Testis (tissue), 3 donors: ENCODE measurements around the gene DNAJC18. TPM values are rescaled to one million over a fixed set of nuclear protein-coding genes. Genes with fewer than 3 reads are reported as not detected.

Experiments used
- DNase-seq: peaks from one replicate; pipeline ENCODE4 v3.0.0-alpha.2; 2019
- H3K27ac ChIP-seq, 2 donors: fragments of 200-600 bp; sonication (generic); one replicate each; pipeline ENCODE4 v1.5.1; 2019
- H3K27me3 ChIP-seq: fragments of 200-600 bp; sonication (generic); one replicate; pipeline ENCODE4 v1.5.1; 2019
- H3K36me3 ChIP-seq: fragments of 200-600 bp; sonication (generic); one replicate; pipeline ENCODE4 v1.5.1; 2017; ENCODE audit warnings: low read depth; ENCODE audit errors: missing control alignments
- H3K4me1 ChIP-seq: fragments of 200-600 bp; sonication (generic); one replicate; pipeline ENCODE4 v1.5.1; 2019
- H3K4me3 ChIP-seq, 2 donors: fragments of 200-600 bp; sonication (generic); one replicate each; pipeline ENCODE4 v1.5.1; 2017 to 2019
- H3K9me3 ChIP-seq: fragments of 200-600 bp; sonication (generic); one replicate; pipeline ENCODE4 v1.5.1; 2017
- POLR2A ChIP-seq: fragments of 450-650 bp; IDR thresholded peaks from one replicate; pipeline ENCODE4 v1.6.1; 2017; ENCODE audit warnings: antibody characterized with exemption, mild to moderate bottlenecking, moderate library complexity
- WGBS, 2 donors: methylation state at CpG; one replicate each; pipeline ENCODE4 v1.1.5; 2018; 5-methylcytosine and 5-hydroxymethylcytosine counted together
- intact Hi-C: fragments of 100-400 bp; cut with DNase I; formaldehyde crosslinking; loops from one replicate; pipeline ENCODE4 v1.15.1; 2023; ENCODE audit warnings: low total_unique reads
- polyA plus RNA-seq: library from polyadenylated mRNA; stranded (reverse); fragments of 350-450 nt; fragmentation: Illumina TruSeq; extraction: RNeasy Lipid Tissue Mini Kit (QIAGEN cat#74804); gene quantifications from one replicate; pipeline ENCODE4 v1.2.3, GENCODE V29; 2014; ENCODE audit warnings: low read depth, low replicate concordance; ENCODE audit not compliant: insufficient read depth
- total RNA-seq, 2 donors: library from RNA; depleted of rRNA; stranded (reverse); fragments of >200 nt; gene quantifications; one replicate each; pipeline ENCODE4 v1.2.3, GENCODE V29; 2016
- TF ChIP-seq, protein P1 (sequence below), 3 experiments: fragments of 450-650 bp in 2 of 3; fragments of 200-600 bp in 1 of 3; sonication (generic) in 1 of 3; IDR thresholded peaks; one replicate each; pipeline ENCODE4 v1.5.1; 2016 to 2019; ENCODE audit warnings: antibody characterized with exemption in 3 of 3, mild to moderate bottlenecking in 2 of 3, moderate library complexity in 1 of 3

Gene DNAJC18
- total and polyA plus RNA-seq, 3 donors from 2014 or later = 45.0 to 283 (median 98.3) TPM

DNA sequence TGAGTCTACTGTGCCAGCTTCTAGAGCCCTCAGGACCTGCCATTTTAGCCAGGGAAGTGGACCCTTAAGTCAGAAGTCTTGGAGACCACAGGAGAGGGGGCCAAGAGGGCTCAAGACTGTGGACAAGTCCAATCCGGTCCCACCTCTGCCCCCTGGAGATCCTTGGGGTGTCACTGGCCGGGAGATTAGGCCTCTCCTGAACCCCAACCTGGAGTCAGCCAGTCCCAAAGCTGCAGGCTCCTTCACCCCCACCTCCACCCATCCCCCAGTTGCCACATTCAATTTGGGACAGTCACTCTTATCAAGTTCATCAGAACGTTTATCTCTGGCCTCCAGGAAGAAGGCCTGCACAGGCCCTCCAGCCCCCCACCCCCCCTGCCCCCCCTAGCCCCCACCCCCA, 56.5 kb downstream of the DNAJC18 start:
- Histone ChIP-seq H3K9me3 (no peaks in the 10 kb centered on the region), H3K4me1 (no peaks in the 10 kb centered on the region), H3K27me3 (no peaks in the 10 kb centered on the region), H3K27ac (no peak overlapping the region), H3K4me3 (no peak overlapping the region), H3K36me3 (no peaks in the 10 kb centered on the region)
- intact Hi-C loops = no loop called here
- no peak for DNase-seq
- WGBS, 2 donors = 70 to 74% methylated on average over 3 of the region's 3 CpGs
- TF ChIP-seq, protein P1, sequence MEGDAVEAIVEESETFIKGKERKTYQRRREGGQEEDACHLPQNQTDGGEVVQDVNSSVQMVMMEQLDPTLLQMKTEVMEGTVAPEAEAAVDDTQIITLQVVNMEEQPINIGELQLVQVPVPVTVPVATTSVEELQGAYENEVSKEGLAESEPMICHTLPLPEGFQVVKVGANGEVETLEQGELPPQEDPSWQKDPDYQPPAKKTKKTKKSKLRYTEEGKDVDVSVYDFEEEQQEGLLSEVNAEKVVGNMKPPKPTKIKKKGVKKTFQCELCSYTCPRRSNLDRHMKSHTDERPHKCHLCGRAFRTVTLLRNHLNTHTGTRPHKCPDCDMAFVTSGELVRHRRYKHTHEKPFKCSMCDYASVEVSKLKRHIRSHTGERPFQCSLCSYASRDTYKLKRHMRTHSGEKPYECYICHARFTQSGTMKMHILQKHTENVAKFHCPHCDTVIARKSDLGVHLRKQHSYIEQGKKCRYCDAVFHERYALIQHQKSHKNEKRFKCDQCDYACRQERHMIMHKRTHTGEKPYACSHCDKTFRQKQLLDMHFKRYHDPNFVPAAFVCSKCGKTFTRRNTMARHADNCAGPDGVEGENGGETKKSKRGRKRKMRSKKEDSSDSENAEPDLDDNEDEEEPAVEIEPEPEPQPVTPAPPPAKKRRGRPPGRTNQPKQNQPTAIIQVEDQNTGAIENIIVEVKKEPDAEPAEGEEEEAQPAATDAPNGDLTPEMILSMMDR (IDR thresholded peaks at IDR 0.05) = no peak
- no peak for TF ChIP-seq POLR2A

DNA sequence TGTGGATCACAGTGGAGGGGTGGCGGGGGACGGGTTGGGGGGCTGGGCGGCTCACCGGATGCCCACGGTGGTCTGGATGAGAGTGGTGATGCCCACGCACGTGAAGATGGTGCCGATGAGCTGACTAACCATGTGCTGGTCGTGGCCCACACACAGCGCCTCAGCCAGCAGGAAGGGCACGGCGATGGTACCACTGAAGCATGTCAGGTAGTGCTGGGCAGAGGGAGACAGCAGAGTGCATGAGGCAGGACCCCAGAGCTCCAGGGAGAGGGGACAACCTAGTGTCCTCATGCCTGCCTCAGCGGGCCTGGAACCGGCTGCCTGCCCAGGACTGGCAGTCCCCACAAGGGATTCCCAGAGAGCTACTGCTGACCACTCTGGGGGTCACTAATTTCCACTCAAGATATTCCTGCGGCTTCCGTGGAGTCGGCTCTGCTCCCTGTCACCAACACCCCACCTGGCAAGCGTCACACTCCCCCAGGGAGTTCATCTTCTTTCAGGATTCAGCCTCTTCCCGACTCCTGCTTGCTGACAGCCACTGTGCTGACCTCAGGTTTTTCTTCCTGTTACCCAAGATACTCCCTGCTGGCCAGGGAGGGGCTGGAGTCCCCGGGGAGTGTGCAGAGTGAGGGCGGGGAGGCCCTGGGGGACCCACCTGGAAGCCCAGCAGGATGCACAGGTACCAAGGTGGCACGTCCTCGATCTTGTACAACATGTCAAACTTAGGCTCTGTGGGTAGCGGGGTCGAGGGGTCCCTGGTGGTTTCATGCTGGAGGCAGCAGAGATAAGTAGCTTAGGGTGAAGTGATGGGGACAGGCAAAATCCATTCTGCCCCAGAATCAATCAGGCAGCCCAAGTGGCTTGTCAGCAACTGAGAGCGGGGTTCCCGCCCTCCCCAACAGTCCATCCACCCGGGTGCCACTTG, 57.2 kb downstream of the DNAJC18 start:
- Histone ChIP-seq H3K27me3 (no peaks in the 10 kb centered on the region), H3K4me3 (no peak overlapping the region), H3K36me3 (no peaks in the 10 kb centered on the region), H3K27ac (no peak overlapping the region), H3K9me3 (no peaks in the 10 kb centered on the region), H3K4me1 (no peaks in the 10 kb centered on the region)
- TF ChIP-seq, protein P1 (IDR thresholded peaks at IDR 0.05) = no peak
- no peak for TF ChIP-seq POLR2A
- WGBS, 2 donors = 91 to 92% methylated on average over 26 to 28 of the region's 28 CpGs
- intact Hi-C loops = no loop called here
- DNase-seq = no peak

DNA sequence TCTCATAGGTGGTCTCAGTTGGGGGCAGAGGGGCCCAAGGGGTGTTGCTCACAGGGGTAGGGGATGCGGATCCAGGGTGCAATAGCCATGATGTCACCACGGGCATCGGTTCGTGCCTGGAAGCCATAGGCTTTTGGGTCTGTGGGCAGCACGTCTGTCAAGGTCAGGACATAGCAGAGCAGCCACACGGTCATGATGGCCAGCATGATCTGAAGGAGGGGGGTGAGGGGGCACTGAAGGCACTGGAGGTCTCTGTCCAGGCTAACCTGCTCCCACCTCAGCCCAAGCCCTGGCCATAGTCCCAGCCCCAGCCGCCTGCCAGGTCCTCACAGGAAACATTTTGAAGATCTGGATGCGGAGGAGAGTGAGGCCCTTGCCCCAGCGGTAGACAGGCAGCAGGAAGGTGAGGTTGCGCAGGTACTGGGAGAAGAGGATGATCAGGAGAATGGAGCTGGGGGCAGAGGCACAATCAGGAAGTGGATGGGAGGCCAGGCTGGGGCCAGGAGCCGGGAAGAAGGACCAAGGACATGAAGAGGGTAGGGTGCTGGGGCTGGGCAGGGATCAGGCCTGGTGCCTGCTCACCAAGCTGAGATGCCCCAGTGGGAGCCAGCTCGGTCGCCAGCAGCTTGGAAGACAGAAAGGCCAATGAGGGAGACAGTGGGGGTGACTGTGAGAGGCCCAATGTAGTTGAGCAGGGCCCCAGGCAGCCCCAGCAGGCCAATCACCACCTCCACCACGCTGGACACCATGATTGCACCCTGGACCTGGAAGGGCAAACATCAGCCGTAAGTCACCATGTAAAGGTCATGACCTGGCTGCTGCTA, 59.5 kb downstream of the DNAJC18 start:
- intact Hi-C loops = no loop called here
- no peak for TF ChIP-seq POLR2A
- TF ChIP-seq, protein P1 (IDR thresholded peaks at IDR 0.05) = no peak
- H3K36me3 ChIP-seq = no peaks in the 10 kb centered on the region
- no peak for DNase-seq
- H3K4me3 ChIP-seq = no peak overlapping the region
- 78 to 83% methylated on average over 10 to 15 of the region's 15 CpGs for WGBS, 2 donors
- H3K27me3 ChIP-seq = no peaks in the 10 kb centered on the region
- H3K27ac ChIP-seq = no peak overlapping the region
- no peaks in the 10 kb centered on the region for H3K9me3 ChIP-seq
- no peaks in the 10 kb centered on the region for H3K4me1 ChIP-seq

DNA sequence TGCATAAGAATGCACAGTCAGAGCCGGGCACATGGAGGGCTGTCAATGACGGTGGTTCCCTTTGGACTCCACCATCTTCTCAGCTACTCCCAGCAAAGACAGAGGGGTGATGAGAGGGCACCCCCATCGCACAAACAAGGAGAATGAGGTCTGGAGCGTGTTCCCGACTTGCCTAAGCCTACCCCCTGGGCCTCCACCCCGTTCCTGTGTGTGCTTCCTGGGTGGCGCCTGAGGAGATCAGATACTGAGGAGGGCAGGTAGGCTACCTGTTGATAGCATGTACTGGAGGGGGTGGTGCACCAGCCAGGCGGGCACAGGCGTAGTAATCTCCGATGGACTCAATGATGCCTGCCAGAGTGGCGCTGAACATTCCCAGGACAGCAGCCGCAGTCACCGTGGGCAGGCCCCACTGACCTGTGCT, 60.4 kb downstream of the DNAJC18 start:
- intact Hi-C loops = no loop called here
- Histone ChIP-seq H3K27me3 (no peaks in the 10 kb centered on the region), H3K4me1 (no peaks in the 10 kb centered on the region), H3K27ac (no peak overlapping the region), H3K9me3 (no peaks in the 10 kb centered on the region), H3K4me3 (no peak overlapping the region), H3K36me3 (no peaks in the 10 kb centered on the region)
- no peak for DNase-seq
- WGBS, 2 donors = 78 to 83% methylated on average over 8 to 13 of the region's 13 CpGs
- TF ChIP-seq, protein P1 (IDR thresholded peaks at IDR 0.05) = no peak
- TF ChIP-seq POLR2A = no peak
